ENCODE measurements around the gene CNNM4. TPM values are rescaled to one million over a fixed set of nuclear protein-coding genes. Genes with fewer than 3 reads are reported as not detected.
"Not testable (repeated sequence)": the region's sequence is repeated elsewhere in the genome, so short reads cannot be mapped to it uniquely, and the experiment has no call there.

CNNM4 gene
- total RNA-seq, 1 donor from 2014 or later = 12.5 TPM

GRCh38 chr2:96789245-96789617 lies 28.5 kb downstream of the CNNM4 start:
- intact Hi-C loops (cut with micrococcal nuclease) = no loop called here

- intact Hi-C loops (cut with micrococcal nuclease) = no loop called here
Measured at GRCh38 chr2:96792772-96793749, 32.4 kb downstream of the CNNM4 start.

DNA sequence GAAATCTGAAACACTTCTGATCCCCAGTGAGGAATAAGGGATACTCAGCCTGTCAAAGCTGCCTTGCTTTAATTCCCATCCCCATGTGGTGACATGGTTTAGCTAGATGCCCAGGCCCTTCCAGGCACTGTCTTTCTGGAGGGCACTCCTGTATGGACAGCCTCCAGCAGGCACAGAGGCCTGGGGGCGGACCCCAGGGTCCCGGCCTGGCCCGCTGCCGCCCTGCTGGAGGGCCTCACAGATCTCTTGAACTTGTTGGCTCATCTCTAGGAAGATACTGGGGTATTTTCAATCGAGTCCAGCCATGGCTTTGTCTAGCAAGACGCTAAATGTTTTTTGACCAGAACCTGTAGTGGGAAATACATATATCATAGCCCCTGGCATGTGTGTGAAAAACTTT lies 34.4 kb downstream of the CNNM4 start:
- intact Hi-C loops (cut with micrococcal nuclease) = no loop called here

- intact Hi-C loops (cut with micrococcal nuclease) = not testable (repeated sequence)
Measured at GRCh38 chr2:96796497-96796896, 35.8 kb downstream of the CNNM4 start.

- intact Hi-C loops (cut with micrococcal nuclease) = no loop called here
Measured at GRCh38 chr2:96797066-96797625, 36.4 kb downstream of the CNNM4 start.

- intact Hi-C loops (cut with micrococcal nuclease) = no loop called here
Measured at GRCh38 chr2:96798733-96799622, 38.3 kb downstream of the CNNM4 start.

GRCh38 chr2:96799623-96799935 lies 38.9 kb downstream of the CNNM4 start:
- intact Hi-C loops (cut with micrococcal nuclease) = no loop called here

DNA sequence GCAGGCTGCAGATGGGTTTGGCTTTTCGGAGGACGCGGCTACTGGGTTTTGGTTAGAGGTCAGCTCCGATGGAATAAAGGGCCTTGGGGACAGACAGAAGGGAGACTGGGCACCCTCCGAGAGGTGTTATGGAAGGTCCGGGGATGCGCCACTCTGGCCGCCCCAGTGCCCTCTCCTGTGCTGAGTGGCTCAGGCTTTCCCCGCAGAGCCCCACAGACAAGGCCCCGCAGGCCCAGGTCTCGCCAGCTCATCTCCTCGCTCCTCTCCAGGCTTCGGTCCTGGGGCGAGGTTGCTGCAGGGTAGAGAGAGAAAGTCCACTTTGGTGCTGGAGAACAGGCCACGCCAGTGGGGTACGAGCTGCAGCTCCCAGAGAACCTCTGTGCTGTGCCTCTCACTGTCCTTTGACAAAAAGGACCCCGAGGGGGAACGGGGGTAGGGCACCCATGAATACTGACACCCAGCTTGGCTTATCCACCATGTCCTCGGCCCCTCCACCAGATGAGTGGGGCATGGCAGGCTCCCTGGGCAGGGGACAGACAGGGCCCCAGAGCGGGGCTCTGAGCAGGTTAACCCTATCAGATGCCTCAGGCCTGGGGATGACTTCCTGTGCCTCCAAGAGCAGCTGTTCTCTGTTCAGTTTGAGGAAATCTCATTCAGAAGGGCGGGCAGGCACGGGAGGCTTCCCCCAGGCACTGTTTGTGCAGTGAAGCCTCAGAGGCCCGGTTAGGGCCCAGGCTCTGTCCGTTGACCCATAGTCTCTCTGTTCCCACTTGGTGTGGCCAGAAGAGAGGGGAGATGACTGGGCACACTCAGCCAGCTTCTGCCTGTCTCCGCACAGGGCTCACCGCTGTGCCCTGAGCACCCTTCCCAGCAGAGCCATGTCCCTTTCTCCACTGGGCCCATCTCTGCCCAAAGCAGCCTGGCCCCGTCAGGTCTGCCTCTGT lies 39.6 kb downstream of the CNNM4 start:
- intact Hi-C loops (cut with micrococcal nuclease) = loop anchor here (1.0 kb wide), 3 partner anchors 27 to 393 kb away; partner anchors contain the start of gene CNNM4

- intact Hi-C loops (cut with micrococcal nuclease) = loop anchor here (1.0 kb wide), 3 partner anchors 28 to 394 kb away; partner anchors contain the start of gene CNNM4
Measured at GRCh38 chr2:96801005-96801785, 40.5 kb downstream of the CNNM4 start.

DNA sequence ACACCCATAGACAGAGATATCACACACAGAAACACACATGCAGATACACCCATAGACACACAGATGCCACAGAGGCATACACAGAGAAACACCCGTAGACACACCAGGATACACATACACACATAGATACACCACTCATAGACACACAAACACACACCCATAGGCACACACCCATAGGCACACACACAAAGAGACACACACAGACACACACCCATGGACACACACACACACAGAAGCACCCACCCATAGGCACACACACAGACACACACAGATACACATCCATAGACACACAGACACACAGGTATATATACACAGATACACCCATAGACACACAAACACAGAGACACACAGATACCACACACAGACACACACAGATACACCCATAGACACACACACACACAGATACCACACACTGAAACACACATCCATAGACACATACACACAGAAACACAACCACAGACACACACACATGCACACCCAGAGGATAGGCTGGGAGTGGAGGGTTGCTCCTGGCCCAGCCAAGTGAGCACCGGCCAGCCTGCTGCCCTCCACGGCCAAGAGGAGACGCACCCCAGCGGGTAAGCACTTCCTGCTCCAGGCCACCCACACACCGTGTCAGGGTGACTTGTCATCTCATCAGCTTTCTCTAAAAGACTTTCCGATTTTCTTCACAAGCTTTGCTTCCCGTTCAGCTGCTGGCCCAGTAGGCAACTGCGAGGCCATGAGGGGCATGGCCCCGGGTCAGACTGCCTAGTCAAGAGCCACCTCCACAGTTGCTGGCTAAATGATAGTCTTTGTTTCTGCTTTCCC lies 41.3 kb downstream of the CNNM4 start:
- intact Hi-C loops (cut with micrococcal nuclease) = loop anchor here (1.0 kb wide), 3 partner anchors 29 to 395 kb away; partner anchors contain the start of gene CNNM4

GRCh38 chr2:96802721-96803120 lies 42.0 kb downstream of the CNNM4 start:
- intact Hi-C loops (cut with micrococcal nuclease) = no loop called here

- intact Hi-C loops (cut with micrococcal nuclease) = no loop called here
Measured at GRCh38 chr2:96804986-96805385, 44.3 kb downstream of the CNNM4 start.

DNA sequence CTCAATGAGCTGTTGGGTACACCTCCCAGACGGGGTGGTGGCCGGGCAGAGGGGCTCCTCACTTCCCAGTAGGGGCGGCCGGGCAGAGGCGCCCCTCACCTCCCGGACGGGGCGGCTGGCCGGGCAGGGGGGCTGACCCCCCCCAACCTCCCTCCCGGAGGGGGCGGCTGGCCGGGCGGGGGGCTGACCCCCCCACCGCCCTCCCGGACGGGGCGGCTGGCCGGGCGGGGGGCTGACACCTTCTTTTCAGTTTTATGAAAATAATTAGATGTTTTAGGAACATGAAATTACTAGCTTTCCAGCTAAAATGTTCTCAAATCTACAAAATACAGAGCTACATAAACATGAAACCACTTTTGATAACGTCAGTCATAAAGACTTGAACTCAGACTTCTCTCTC lies 45.2 kb downstream of the CNNM4 start:
- intact Hi-C loops (cut with micrococcal nuclease) = loop anchor here (1.0 to 2.0 kb wide), 2 partner anchors 9 to 65 kb away; partner anchors contain the start of gene LMAN2L

DNA sequence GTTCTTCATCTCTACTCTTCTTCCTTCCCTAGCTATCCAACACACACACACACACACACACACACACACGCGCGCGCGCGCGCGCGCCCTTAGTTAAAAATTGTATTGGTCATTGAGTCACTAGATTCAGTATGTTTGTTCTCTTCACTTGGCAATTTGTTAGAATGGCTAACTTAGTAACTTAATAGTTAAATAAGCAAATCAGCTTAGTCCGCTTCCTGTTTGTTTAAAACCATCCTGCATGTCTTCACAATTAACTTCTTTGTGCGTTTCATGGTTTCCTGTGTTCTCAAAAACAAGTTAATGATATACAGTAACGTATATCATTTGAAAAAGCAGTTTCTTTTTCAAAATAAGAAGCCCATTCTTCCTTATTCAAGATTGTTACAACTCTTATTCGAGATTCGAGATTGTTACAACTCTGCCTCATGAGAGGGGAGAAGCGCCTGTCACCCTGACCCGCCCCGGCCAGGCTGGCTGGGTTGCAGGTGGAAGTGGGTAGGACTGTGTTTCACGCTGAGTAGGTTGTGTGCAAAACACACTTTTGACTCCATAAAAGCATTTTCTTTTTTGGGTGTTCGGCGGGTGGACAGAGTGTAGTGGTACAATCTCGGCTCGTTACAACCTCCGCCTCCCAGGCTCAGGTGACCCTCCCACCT lies 45.9 kb downstream of the CNNM4 start:
- intact Hi-C loops (cut with micrococcal nuclease) = loop anchor here (1.0 to 2.0 kb wide), 2 partner anchors 9 to 66 kb away; partner anchors contain the start of gene LMAN2L

GRCh38 chr2:96807127-96807471 lies 46.4 kb downstream of the CNNM4 start:
- intact Hi-C loops (cut with micrococcal nuclease) = loop anchor here (2.0 kb wide), 1 partner anchor 66 kb away; the partner anchor contains the start of gene LMAN2L

- intact Hi-C loops (cut with micrococcal nuclease) = no loop called here
Measured at GRCh38 chr2:96808176-96808837, 47.6 kb downstream of the CNNM4 start.

- intact Hi-C loops (cut with micrococcal nuclease) = no loop called here
Measured at GRCh38 chr2:96809216-96809882, 48.6 kb downstream of the CNNM4 start.

Data from T-helper 1 cell treated with Interleukin-12 subunit alpha and Interleukin-12 subunit beta and Interleukin-4 antibody, amounts not matched to agents 30 ng/mL and 1 ng/mL, for 36 hours (primary cell).